Caco-2 (cell line): ENCODE results near the gene ABCB11. TPM values are rescaled to one million over a fixed set of nuclear protein-coding genes. Genes with fewer than 3 reads are reported as not detected.
"Not testable (repeated sequence)": the region's sequence is repeated elsewhere in the genome, so short reads cannot be mapped to it uniquely, and the experiment has no call there.

Experiments
- BruUV-seq: library from RNA; stranded (reverse); fragments of 400-500 nt; replicated peaks from 2 replicates; lab custom pipeline; 2021; lab: Mats Ljungman, UMichigan
- CTCF ChIA-PET: fragments of 300-600 bp; sonication (Branson Sonifier 250); formaldehyde crosslinking; loops from one replicate; lab custom pipeline; 2022; ENCODE audit warnings: antibody characterized with exemption; lab: Charles Lee
- POLR2A ChIA-PET: fragments of 300-600 bp; sonication (Branson Sonifier 250); formaldehyde crosslinking; loops from one replicate; lab custom pipeline; 2022; ENCODE audit warnings: antibody characterized with exemption; lab: Charles Lee
- DNase-seq, 2 experiments: peaks; one replicate each; pipeline versions ENCODE4 v3.0.0 to v3.0.0-alpha.2; 2020 to 2022
- H3K27me3 ChIP-seq: replicated peaks from 2 replicates; pipeline ENCODE4 v1.6.0; 2011; ENCODE audit warnings: low read length; ENCODE audit not compliant: control insufficient read depth, insufficient read depth
- H3K36me3 ChIP-seq: 2 replicates; pipeline ENCODE4 v1.5.1; 2011; ENCODE audit warnings: low read length; ENCODE audit not compliant: control insufficient read depth, insufficient read depth
- H3K4me1 ChIP-seq: fragments of 250-450 bp; sonication (Bioruptor Pico); 2 replicates; pipeline ENCODE4 v1.5.1; 2020; ENCODE audit warnings: mild to moderate bottlenecking
- H3K4me3 ChIP-seq: 2 replicates; pipeline ENCODE4 v1.5.1; 2011; ENCODE audit warnings: low read depth, mild to moderate bottlenecking, control low read depth, low read length
- H3K9me3 ChIP-seq: fragments of 250-450 bp; sonication (Bioruptor Pico); 2 replicates; pipeline ENCODE4 v1.5.1; 2020; ENCODE audit warnings: mild to moderate bottlenecking, moderate library complexity
- H3K27ac Mint-ChIP-seq: one replicate; pipeline ENCODE4 v1.8.0; 2022; ENCODE audit warnings: mixed read lengths; ENCODE audit not compliant: unreplicated experiment
- H3K27me3 Mint-ChIP-seq: one replicate; pipeline ENCODE4 v1.8.0; 2022; ENCODE audit warnings: mixed read lengths; ENCODE audit not compliant: insufficient read depth, unreplicated experiment
- H3K36me3 Mint-ChIP-seq: one replicate; pipeline ENCODE4 v1.8.0; 2022; ENCODE audit warnings: mild to moderate bottlenecking, mixed read lengths; ENCODE audit not compliant: insufficient read depth, unreplicated experiment
- H3K4me1 Mint-ChIP-seq: one replicate; pipeline ENCODE4 v1.8.0; 2022; ENCODE audit warnings: low read depth, mixed read lengths; ENCODE audit not compliant: unreplicated experiment
- H3K4me3 Mint-ChIP-seq: one replicate; pipeline ENCODE4 v1.8.0; 2022; ENCODE audit warnings: mild to moderate bottlenecking, moderate library complexity, mixed read lengths; ENCODE audit not compliant: unreplicated experiment
- H3K9me3 Mint-ChIP-seq: one replicate; pipeline ENCODE4 v1.8.0; 2022; ENCODE audit warnings: mixed read lengths; ENCODE audit not compliant: unreplicated experiment
- intact Hi-C: fragments of 100-400 bp; cut with micrococcal nuclease; formaldehyde crosslinking; loops from one replicate; pipeline ENCODE4 v1.10.0; 2022; ENCODE audit not compliant: unreplicated experiment
- total RNA-seq: library from RNA; stranded (reverse); gene quantifications from 2 replicates; pipeline ENCODE4 v1.2.3, GENCODE V29; 2022
- TF ChIP-seq, protein P1 (sequence below), 2 experiments: fragments of 200-600 bp in 1 of 2; IDR thresholded peaks; 1 replicate in 1 of 2; 2 replicates in 1 of 2; pipeline versions ENCODE4 v1.5.1 to v1.8.0; 2011 to 2022; ENCODE audit warnings: antibody characterized with exemption in 1 of 2, control low read depth in 1 of 2, inconsistent platforms in 1 of 2, low read depth in 1 of 2, low read length in 1 of 2, mild to moderate bottlenecking in 1 of 2, moderate library complexity in 1 of 2; ENCODE audit not compliant: insufficient read depth in 1 of 2, severe bottlenecking in 1 of 2, unreplicated experiment in 1 of 2

Gene ABCB11
- total RNA-seq, 1 experiment from 2014 or later, result not detected

- Mint-ChIP-seq H3K36me3 (no peaks in the 10 kb centered on the region), H3K27me3 (no peaks in the 10 kb centered on the region), H3K27ac (no peak overlapping the region), H3K4me1 (peaks cover 9% of the 10 kb centered on the region), H3K9me3 (no peaks in the 10 kb centered on the region), H3K4me3 (no peak overlapping the region)
- ChIA-PET CTCF (no interaction called here), POLR2A (no interaction called here)
- intact Hi-C loops, result no loop called here
- no peak for DNase-seq
- Histone ChIP-seq H3K9me3 (no peaks in the 10 kb centered on the region), H3K36me3 (no peaks in the 10 kb centered on the region), H3K4me3 (no peak overlapping the region), H3K27me3 (no peaks in the 10 kb centered on the region), H3K4me1 (no peaks in the 10 kb centered on the region)
- TF ChIP-seq, protein P1, sequence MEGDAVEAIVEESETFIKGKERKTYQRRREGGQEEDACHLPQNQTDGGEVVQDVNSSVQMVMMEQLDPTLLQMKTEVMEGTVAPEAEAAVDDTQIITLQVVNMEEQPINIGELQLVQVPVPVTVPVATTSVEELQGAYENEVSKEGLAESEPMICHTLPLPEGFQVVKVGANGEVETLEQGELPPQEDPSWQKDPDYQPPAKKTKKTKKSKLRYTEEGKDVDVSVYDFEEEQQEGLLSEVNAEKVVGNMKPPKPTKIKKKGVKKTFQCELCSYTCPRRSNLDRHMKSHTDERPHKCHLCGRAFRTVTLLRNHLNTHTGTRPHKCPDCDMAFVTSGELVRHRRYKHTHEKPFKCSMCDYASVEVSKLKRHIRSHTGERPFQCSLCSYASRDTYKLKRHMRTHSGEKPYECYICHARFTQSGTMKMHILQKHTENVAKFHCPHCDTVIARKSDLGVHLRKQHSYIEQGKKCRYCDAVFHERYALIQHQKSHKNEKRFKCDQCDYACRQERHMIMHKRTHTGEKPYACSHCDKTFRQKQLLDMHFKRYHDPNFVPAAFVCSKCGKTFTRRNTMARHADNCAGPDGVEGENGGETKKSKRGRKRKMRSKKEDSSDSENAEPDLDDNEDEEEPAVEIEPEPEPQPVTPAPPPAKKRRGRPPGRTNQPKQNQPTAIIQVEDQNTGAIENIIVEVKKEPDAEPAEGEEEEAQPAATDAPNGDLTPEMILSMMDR (IDR thresholded peaks at IDR 0.05; ENCODE audit: insufficient read depth in 1 of 2, low read depth in 1 of 2, low read length in 1 of 2, severe bottlenecking in 1 of 2, unreplicated experiment in 1 of 2), result no peak
- BruUV-seq, result no TSS peak
Observed at GRCh38 chr2:169066897-169067296, 35.8 kb upstream of the ABCB11 start.

- POLR2A ChIA-PET, result no interaction called here
Observed at GRCh38 chr2:169065864-169066517, 34.9 kb upstream of the ABCB11 start.

DNA sequence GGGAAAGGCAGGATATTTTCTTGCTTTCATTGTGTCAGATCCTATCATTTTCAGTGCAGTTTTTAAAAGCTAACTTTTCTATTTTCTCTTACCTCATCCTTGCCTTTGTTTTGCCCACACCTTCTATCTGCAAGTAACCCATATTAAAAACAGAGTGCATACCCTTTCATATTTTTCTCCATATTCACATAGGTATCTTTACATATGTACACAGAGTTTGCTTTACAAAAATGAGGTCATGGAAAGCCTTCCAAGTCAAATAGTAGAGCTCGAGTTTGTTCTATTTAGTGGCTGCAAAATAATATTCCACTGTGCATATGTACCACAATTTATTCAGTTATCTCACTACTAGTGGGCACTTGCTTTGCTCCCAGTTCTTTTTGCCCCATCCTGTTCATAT is 34.3 kb upstream of the ABCB11 start:
- Histone ChIP-seq H3K9me3 (no peaks in the 10 kb centered on the region), H3K27me3 (no peaks in the 10 kb centered on the region), H3K4me1 (no peaks in the 10 kb centered on the region), H3K4me3 (no peak overlapping the region), H3K36me3 (no peaks in the 10 kb centered on the region)
- H3K9me3 Mint-ChIP-seq, result no peaks in the 10 kb centered on the region
- ChIA-PET POLR2A (no interaction called here), CTCF (no interaction called here)
- TF ChIP-seq, protein P1 (IDR thresholded peaks at IDR 0.05; ENCODE audit: insufficient read depth in 1 of 2, low read depth in 1 of 2, low read length in 1 of 2, severe bottlenecking in 1 of 2, unreplicated experiment in 1 of 2), result no peak
- no TSS peak for BruUV-seq
- H3K4me1 Mint-ChIP-seq, result peaks cover 9% of the 10 kb centered on the region
- no peak for DNase-seq
- intact Hi-C loops, result no loop called here
- no peaks in the 10 kb centered on the region for H3K36me3 Mint-ChIP-seq
- H3K27ac Mint-ChIP-seq, result no peak overlapping the region
- no peak overlapping the region for H3K4me3 Mint-ChIP-seq
- no peaks in the 10 kb centered on the region for H3K27me3 Mint-ChIP-seq

More at GRCh38 chr2:169065864-169066517, 34.9 kb upstream of the ABCB11 start:
- no peak overlapping the region for H3K27ac Mint-ChIP-seq
- intact Hi-C loops, result no loop called here
- no peak overlapping the region for H3K4me3 Mint-ChIP-seq
- TF ChIP-seq, protein P1 (IDR thresholded peaks at IDR 0.05; ENCODE audit: insufficient read depth in 1 of 2, low read depth in 1 of 2, low read length in 1 of 2, severe bottlenecking in 1 of 2, unreplicated experiment in 1 of 2), result no peak
- H3K36me3 ChIP-seq, result no peaks in the 10 kb centered on the region
- no peaks in the 10 kb centered on the region for H3K9me3 Mint-ChIP-seq
- H3K9me3 ChIP-seq, result no peaks in the 10 kb centered on the region
- H3K4me1 Mint-ChIP-seq, result peaks cover 9% of the 10 kb centered on the region
- H3K27me3 Mint-ChIP-seq, result no peaks in the 10 kb centered on the region
- no peaks in the 10 kb centered on the region for H3K36me3 Mint-ChIP-seq
- no TSS peak for BruUV-seq
- H3K4me3 ChIP-seq, result no peak overlapping the region
- CTCF ChIA-PET, result no interaction called here
- H3K4me1 ChIP-seq, result no peaks in the 10 kb centered on the region
- no peaks in the 10 kb centered on the region for H3K27me3 ChIP-seq
- no peak for DNase-seq

GRCh38 chr2:169064199-169064598 is 33.1 kb upstream of the ABCB11 start:
- H3K4me1 Mint-ChIP-seq, H3K9me3 ChIP-seq, H3K27me3 ChIP-seq, H3K27me3 Mint-ChIP-seq, H3K4me3 Mint-ChIP-seq, CTCF ChIA-PET, H3K9me3 Mint-ChIP-seq, H3K36me3 Mint-ChIP-seq, BruUV-seq, DNase-seq, H3K4me3 ChIP-seq, POLR2A ChIA-PET, H3K4me1 ChIP-seq, H3K36me3 ChIP-seq, intact Hi-C loops, H3K27ac Mint-ChIP-seq: not testable (repeated sequence)

DNA sequence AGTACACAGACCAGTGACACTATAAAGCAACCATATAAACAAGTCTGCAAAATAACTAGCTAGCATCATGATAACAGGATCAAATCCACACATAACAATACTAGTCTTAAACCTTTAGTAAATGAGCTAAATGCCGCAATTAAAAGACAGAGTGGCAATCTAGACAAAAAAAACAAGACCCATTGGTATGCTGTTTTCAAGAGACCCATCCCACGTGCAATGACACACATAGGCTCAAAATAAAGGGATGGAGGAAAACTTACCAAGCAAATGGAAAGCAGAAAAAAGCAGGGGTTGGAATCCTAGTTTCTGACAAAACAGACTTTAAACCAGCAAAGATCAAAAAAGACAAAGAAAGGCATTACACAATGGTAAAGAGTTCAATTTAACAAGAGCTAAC is 23.5 kb upstream of the ABCB11 start:
- intact Hi-C loops, H3K36me3 ChIP-seq, H3K4me1 ChIP-seq, CTCF ChIA-PET, H3K27me3 Mint-ChIP-seq, H3K27ac Mint-ChIP-seq, H3K36me3 Mint-ChIP-seq, H3K4me3 ChIP-seq, POLR2A ChIA-PET, H3K4me1 Mint-ChIP-seq, H3K4me3 Mint-ChIP-seq, DNase-seq, H3K27me3 ChIP-seq, BruUV-seq: not testable (repeated sequence)
- H3K9me3 Mint-ChIP-seq, result peaks cover 34% of the 10 kb centered on the region
- peaks cover 12% of the 10 kb centered on the region; the same call in 1 of the 2 replicates for H3K9me3 ChIP-seq
